Heart right ventricle (tissue), 16 donors: ENCODE data around the gene NCAM1. TPM values are rescaled to one million over a fixed set of nuclear protein-coding genes. Genes with fewer than 3 reads are reported as not detected.

Experiments used
- ATAC-seq, 8 donors: fragments of 200-7000 bp; cut with Tn5 transposase; one replicate each; pipeline ENCODE4 v1.9.1; 2020; ENCODE audit warnings: mild to moderate bottlenecking in 8 of 8, moderate library complexity in 8 of 8, moderate number of reproducible peaks in 1 of 8
- DNase-seq, 2 donors: peaks; one replicate each; pipeline ENCODE4 v3.0.0-alpha.2; 2020
- H3K27ac ChIP-seq, 10 donors: fragments of 200-600 bp; sonication (generic) in 2 of 10; one replicate each; pipeline versions ENCODE4 v1.5.0 to v1.8.0; 2020 to 2022; ENCODE audit warnings: mild to moderate bottlenecking in 3 of 10
- H3K27me3 ChIP-seq, 7 donors: fragments of 200-600 bp; one replicate each; pipeline ENCODE4 v1.8.0; 2021 to 2022; ENCODE audit warnings: mild to moderate bottlenecking in 2 of 7
- H3K36me3 ChIP-seq, 9 donors: fragments of 200-600 bp; sonication (generic) in 1 of 9; one replicate each; pipeline versions ENCODE4 v1.5.0 to v1.8.0; 2020 to 2022; ENCODE audit warnings: mild to moderate bottlenecking in 2 of 9
- H3K4me1 ChIP-seq, 9 donors: fragments of 200-600 bp; sonication (generic) in 1 of 9; one replicate each; pipeline versions ENCODE4 v1.5.0 to v1.8.0; 2020 to 2022; ENCODE audit warnings: mild to moderate bottlenecking in 4 of 9
- H3K4me3 ChIP-seq, 10 donors: fragments of 200-600 bp; sonication (generic) in 2 of 10; one replicate each; pipeline versions ENCODE4 v1.5.0 to v1.8.0; 2020 to 2022; ENCODE audit warnings: mild to moderate bottlenecking in 7 of 10, moderate library complexity in 2 of 10
- H3K9me3 ChIP-seq, 11 donors: fragments of 200-600 bp in 10 of 11; sonication (generic) in 2 of 11; one replicate each; pipeline versions ENCODE4 v1.5.0 to v1.8.0; 2013 to 2022; ENCODE audit warnings: mild to moderate bottlenecking in 2 of 11, control low read depth in 1 of 11, moderate library complexity in 1 of 11
- CTCF ChIP-seq, 9 donors: fragments of 200-600 bp; sonication (generic) in 2 of 9; IDR thresholded peaks; one replicate each; pipeline versions ENCODE4 v1.5.0 to v1.8.0; 2021 to 2022; ENCODE audit warnings: antibody characterized with exemption in 9 of 9, mild to moderate bottlenecking in 5 of 9, moderate library complexity in 1 of 9
- WGBS, 2 donors: extraction: QIAGEN DNeasy Blood & Tissue Kit; methylation state at CpG; one replicate each; pipeline ENCODE4 v1.1.7; 2013; ENCODE audit warnings: inconsistent platforms in 1 of 2; 5-methylcytosine and 5-hydroxymethylcytosine counted together
- intact Hi-C, 10 donors: fragments of 100-400 bp; cut with DNase I; formaldehyde crosslinking; loops; one replicate each; pipeline versions ENCODE4 v1.11.1 to v1.14.2; 2022
- polyA plus RNA-seq, 2 donors: library from polyadenylated mRNA; stranded (reverse); fragments of 200-250 nt; gene quantifications; one replicate each; pipeline ENCODE4 v1.2.3, GENCODE V29; 2013
- total RNA-seq, 10 donors: library from RNA; stranded (reverse); fragmentation: NEBNext Ultra II Directional in 3 of 10; extraction: Animal tissue kit (Norgen Biotek cat#: 25700) in 3 of 10; gene quantifications; one replicate each; pipeline versions ENCODE4 v1.2.1 to v1.2.4, GENCODE V29; 2021 to 2023
- donor health status: Arrhythmogenic right ventricular cardiomyopathy.
- donor health status: ischemic (EF 13 %, LVEDD 7.1; RV severe dilation, severe dysfunction).
- donor health status: healthy with polysubstance abuse.
- donor health status: DM: no; HTN: yes; CAD: no.
- donor health status: DM: no; HTN: no; CAD: no.
- donor health status: ischemic (EF 25% LVEDD 6.9; RV normal size, moderate dysfunction).
- donor health status: ischemic (EF 25% LVEDD 5.7; RV mildly dilated, moderate dysfunction).
- donor health status: healthy.
- donor health status: DM: yes; HTN: yes; CAD: no.
- donor health status: Ischemic cardiomyopathy.
- donor health status: ischemic (EF 35%, LVEDD 5.7; RV mildly dilated, moderate dysfunction).
- donor health status: nonischemic (EF 11% LVEDD 7.7; RV severe dilation, severe dysfunction).
- donor health status: DM: yes; HTN: yes; CAD: no.
- donor health status: PGD.
- donor health status: ischemic (EF 29% LVEDD 5.4; RV normal size, mild dysfunction).
- donor health status: nonischemic (EF 23%, LVEDD 6.1; RV moderate dilation, normal function).

Gene NCAM1
- total and polyA plus RNA-seq, 12 donors = 76.8 to 454 (median 328) TPM

DNA sequence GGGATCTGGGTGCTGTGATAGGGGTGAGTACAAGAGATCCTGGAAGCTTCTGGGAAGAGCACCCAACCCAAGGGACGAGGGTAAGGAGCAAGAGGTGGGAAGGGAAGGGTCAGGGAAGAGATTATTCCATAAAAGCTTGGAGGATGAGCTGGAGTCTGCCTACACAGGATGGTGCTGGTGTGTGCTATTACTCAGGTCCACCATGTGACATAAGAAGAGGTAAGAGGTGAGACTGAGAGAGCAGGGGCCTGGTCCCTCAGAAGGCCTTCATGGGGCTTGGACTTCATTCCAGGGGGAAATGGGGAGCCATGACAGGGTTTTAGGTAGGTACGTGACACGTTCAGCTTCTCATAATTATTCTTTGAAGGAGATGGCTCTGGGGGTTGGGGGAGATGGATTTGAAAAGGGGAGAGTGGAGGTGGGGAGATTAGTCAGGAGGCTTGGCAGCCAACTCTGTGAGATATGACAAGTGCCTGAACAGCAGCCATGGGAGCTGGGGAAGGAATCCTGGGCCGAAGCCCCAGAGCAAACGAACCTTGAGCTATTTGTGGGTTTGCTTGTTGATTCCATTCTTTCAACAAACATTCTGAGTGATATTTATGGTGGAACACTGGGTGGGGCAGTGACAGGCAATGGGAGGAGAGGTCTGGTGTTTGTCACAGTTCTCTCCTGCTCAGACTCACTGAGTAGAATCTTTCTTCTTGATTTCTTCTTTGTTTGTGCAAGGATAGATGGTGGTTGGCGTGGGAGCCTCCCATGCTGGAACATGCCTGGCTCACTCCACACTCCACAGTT lies 11.2 kb upstream of the NCAM1 start:
- Histone ChIP-seq H3K27ac (peak overlapping the region; percentile 11 to 73 (median 62)), H3K4me3 (no peak overlapping the region), H3K4me1 (peaks cover 0 to 14% (median 0%) of the 10 kb centered on the region in 9 donors), H3K27me3 (peaks cover 0 to 6% (median 0%) of the 10 kb centered on the region in 7 donors), H3K9me3 (peaks cover 0 to 12% (median 0%) of the 10 kb centered on the region in 11 donors), H3K36me3 (no peaks in the 10 kb centered on the region)
- intact Hi-C loops = loop anchor here in 4 of 10 donors (5.0 to 10.0 kb wide), 3 partner anchors 85 to 113 kb away; no protein-coding TSS in a partner anchor
- peak; percentile 39 to 53 for DNase-seq
- 37 to 46% methylated on average over 6 of the region's 6 CpGs for WGBS, 2 donors
- peak; percentile 68 to 96 (median 92) for ATAC-seq
- no peak for TF ChIP-seq CTCF (IDR thresholded peaks at IDR 0.05)

DNA sequence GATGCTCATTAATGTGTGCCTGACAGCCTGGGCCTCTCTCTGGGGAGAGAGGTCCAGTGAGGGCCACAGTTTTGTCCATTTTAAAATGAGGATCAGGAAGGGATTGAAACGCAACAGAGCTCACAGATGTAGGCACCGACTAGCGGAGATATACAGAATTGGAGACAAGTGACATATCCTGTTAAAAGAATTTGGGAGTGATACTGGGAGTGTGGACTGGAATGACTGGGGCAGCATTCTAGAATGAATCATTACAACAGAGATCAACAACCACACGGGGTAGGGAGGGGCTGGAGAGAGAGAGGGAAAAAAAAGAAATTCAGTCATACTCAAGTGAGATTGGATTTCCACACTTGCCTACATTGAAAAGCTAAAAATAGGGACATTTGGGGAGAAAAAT lies 2.5 kb upstream of the NCAM1 start:
- DNase-seq = no peak
- peaks cover 0 to 24% (median 4%) of the 10 kb centered on the region in 9 donors for H3K4me1 ChIP-seq
- H3K9me3 ChIP-seq = peaks cover 0 to 13% (median 0%) of the 10 kb centered on the region in 11 donors
- peak overlapping the region in 3 of 10 donors; percentile 15 to 31 (median 22) for H3K27ac ChIP-seq
- H3K27me3 ChIP-seq = peaks cover 0 to 80% (median 33%) of the 10 kb centered on the region in 7 donors
- ATAC-seq = peak in 1 of 8 donors; percentile 26
- H3K4me3 ChIP-seq = no peak overlapping the region
- TF ChIP-seq CTCF (IDR thresholded peaks at IDR 0.05) = peak in 7 of 9 donors; percentile 5 to 43 (median 31)
- intact Hi-C loops = loop anchor here in 4 of 10 donors (5.0 to 10.0 kb wide), 4 partner anchors 76 to 114 kb away; no protein-coding TSS in a partner anchor
- H3K36me3 ChIP-seq = no peaks in the 10 kb centered on the region
- WGBS, 2 donors = 16 to 19% methylated on average over 4 of the region's 4 CpGs

DNA sequence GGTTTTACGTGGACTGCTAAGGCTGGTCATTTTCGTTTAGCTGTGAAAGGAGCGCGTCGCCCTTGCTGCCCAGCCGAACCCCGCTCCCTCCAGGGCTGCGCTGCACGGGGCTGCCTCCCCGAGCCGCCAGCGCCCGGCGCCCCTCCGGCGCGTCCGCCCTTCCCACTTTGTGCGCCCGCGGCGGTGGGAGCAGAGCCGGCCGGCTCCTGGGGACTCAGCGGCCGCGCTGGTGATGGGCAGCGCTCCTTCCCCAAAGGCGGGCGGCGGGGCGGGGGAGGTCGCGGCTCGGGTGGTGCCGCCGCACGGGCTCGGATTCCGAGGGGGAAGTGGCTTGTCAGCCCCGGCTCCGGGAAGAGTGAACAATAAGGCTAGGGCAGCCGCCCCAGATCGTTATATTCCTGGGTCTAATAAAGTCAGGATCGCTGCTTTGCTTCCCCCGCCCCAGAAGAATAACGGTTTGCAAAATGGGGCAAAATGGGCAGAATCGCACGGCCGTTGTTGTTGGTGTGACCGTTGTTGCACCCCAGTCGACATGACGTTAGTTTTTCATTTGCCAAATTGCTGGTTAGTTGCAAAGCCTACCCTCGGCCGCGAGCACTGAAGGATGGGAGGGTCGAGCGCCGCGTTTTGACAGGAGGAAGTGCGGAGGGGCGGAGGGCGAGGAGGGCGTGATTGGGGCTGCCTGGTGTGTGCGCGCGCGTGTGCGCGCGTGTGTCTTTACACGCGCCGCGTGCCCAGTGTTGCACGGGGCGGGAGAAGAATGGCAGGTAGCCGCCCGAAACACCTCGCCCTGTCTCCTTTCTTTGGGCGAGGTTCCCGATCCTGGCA lies 745 bp downstream of the NCAM1 start:
- Histone ChIP-seq H3K27ac (peak overlapping the region; percentile 49 to 88 (median 80)), H3K9me3 (no peaks in the 10 kb centered on the region), H3K4me3 (peak overlapping the region; percentile 29 to 78 (median 64)), H3K27me3 (peaks cover 0 to 99% (median 35%) of the 10 kb centered on the region in 7 donors), H3K36me3 (no peaks in the 10 kb centered on the region), H3K4me1 (peaks cover 0 to 42% (median 12%) of the 10 kb centered on the region in 9 donors)
- DNase-seq (peak; percentile 10 to 25), ATAC-seq (peak; percentile 11 to 64 (median 36))
- 0% methylated on average over 82 of the region's 82 CpGs for WGBS, 2 donors
- no peak for TF ChIP-seq CTCF (IDR thresholded peaks at IDR 0.05)
- intact Hi-C loops = loop anchor here in 6 of 10 donors (2.0 to 10.0 kb wide), 12 partner anchors 125 to 380 kb away; no protein-coding TSS in a partner anchor
